ENCODE measurements around the gene EFCAB8.

The EFCAB8 gene

DNA sequence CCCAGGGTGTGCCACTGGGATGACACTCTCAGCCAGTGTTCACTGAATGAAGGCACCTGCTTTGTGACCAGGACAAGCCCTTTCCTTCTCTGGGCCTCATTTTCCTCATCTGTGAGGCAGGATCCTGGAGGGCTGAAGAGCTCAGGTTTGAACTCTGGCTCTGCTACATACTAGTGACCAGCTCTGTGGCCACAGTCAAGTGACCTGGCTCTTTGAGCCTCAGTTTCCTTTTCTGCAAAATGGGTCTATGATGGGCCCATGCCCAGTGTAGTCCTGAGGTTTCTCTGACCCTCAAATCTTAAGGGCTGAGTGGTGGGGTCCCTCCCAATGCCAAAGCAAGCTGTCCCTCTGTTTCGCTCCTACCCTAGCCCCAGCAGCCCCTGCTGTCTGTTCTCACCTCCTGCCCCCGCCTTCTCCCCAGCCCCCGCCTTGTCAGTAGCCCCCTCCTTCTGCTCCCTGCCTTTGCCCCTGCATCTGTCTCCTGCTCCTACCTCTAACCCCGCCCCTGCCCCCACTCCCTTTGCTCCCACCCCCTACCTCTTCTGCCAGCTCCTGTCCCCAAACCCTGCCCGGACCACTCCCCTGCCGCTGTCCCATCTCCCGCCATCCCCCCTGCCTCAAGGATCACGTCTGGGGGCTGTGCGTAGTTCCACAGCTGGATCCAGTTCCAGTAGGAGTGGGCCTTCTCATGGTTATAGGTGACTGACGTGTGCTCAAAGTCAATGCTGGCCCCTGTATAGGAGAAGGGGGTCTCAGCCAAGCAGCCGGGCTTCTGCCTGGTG is 128.5 kb downstream of the EFCAB8 start:
- no peak for DNase-seq (ENCODE audit: low spot score)

DNA sequence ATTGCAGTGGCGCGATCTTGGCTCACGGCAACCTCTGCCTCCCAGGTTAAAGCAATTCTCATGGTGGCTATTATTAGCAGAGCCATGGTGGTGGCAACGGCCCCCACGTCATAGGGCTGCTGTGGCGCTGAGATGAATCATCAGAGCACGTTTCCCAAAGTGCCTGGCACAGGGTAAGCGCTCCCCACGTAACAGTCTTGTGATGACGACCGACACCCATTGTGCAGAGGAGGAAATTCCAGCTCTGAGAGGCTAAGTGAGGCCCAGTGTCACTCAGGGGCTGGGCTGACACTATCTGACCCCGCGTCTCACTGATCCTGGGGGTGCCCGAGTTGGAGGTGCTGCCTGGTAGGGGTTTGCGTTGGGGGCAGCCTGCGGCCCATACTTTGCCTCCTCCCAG is 129.3 kb downstream of the EFCAB8 start:
- DNase-seq (ENCODE audit: low spot score): no peak

DNA sequence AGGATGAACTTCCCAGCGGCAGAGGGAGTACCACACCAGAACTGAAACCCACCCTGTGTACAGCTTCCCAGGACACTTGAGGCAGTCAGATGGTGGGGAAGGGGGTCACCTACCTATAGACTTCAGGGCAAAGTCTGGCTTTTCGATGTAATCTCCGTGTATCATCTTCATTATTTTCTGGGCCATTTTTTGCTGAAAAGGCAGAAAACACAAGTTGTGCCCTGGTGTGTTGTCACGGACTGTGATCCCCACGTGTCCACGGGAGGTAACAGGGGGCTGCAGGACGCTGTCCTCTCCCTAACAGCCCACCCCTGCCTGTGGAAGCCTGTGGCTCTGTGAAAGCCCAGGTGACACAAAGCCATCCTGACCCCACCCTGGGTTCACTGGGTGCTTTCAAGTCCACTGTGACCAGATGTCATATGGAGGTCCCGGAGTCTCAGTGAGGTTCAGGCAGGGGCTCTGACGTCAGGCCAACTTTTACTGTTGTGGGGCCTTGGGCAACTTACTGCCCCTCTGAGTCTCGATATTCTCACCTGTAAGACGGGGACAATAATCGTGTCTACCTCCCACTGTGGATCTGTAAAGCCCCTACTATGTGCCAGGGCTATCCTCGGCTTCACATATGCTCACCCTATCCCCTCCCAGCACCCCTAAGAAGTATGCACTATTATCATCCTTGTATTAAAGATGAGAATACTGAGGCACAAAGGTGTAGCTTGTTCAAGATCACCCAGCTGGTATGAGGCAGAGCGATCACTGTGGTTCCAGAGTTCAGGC is 131.0 kb downstream of the EFCAB8 start:
- no peak for DNase-seq (ENCODE audit: low spot score)

DNA sequence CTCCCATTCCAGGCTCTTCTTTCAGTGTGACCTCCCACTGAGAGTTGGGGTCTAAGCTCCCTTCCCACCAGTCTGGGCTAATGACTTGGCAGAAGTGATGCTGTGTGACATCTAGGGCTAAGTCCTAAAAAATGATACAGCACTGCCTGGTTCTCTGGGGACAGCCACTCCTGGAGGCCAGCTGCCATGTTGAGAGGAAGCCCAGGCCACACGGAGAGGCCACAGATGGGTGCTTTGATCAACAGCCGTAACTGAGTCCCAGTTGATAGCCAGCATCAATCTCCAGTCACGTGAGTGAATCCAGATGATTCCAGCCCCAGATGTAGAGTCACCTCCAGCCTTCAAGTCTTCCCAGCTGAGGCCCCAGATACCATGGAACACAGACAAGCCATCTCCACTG is 131.7 kb downstream of the EFCAB8 start:
- DNase-seq (ENCODE audit: low spot score): no peak

DNA sequence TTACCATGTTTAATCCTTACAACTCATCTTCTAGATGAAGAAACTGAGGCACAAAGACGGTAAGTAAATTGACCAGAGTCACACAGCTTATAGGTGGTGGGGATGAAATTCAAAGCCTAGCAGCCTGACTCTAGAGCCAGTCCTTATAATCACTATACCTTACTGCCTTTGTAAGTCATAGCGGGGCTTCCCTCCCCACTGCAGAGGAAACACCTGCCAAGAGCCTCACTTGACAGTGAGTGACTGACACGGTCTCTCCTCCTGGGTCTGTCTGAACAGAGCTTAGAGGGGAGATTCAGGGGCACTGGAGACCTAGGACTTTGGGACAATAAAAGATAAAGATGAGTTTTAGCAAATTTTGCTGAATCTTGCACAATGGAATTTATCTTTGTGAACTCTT is 132.7 kb downstream of the EFCAB8 start:
- DNase-seq (ENCODE audit: low spot score): no peak

DNA sequence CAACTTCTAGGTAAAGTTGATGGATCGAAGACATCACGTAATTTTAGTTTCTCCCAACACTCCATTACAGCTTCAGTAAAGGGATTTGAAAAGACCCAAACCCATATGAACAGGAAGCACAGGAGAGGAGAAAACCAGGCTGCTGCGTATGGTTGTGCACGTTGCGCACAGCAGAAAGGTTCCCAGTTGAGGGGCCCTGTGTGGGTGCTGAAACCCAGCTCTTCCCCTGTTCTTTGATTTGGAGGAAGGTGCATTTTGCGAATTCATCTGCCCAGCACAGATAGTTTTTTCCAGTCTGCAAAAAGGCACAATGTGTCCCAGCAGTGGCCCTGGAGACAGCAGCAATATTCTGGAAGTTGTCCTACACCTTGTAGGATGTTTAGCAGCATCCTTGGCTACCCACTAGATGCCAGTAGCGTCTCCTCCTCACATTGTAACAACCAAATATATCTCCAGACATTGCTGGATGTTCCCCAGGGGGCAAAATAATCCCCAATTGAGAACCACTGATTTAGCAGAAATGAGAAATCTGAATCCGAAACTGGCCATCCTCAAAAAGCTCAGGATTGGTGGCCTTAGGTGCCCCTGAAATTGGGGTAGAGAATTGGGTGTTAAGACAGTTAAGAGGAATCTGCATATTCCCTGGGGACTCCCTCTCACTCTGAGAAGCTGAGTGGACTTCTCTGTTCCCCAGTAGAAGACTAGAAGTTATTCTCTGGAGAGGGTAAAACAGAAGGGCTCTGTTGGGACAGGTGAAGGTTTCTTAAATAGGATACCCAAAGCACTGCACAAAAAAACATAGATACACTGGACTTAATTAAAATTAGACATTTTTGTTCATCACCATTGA is 133.3 kb downstream of the EFCAB8 start:
- no peak for DNase-seq (ENCODE audit: low spot score)

DNA sequence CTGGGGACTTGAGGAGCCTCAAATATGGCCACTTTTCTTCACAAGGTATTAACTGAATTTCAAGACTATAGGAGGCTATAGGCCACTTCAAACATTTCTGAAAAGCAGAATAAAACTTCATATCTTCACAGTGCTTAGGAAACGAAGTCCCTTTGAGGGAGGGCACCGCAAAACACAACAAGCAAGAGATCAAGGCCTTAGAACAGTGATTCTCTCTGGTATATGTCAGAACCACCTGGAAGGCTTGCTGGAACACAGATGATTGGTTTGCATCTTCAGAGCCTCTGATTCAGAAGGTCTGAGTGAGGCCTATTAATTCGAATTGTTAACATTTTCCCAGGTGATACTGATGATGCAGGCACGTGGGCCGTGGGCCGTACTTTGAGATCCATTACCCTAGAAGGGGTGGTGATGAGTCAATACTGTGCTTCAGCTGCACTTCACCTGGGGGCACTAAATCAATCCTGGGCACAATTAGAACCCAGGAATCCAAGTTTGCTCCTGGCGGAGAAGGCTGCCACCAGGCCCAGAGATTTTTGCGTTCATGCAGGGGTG is 134.8 kb downstream of the EFCAB8 start:
- DNase-seq (ENCODE audit: low spot score): no peak

DNA sequence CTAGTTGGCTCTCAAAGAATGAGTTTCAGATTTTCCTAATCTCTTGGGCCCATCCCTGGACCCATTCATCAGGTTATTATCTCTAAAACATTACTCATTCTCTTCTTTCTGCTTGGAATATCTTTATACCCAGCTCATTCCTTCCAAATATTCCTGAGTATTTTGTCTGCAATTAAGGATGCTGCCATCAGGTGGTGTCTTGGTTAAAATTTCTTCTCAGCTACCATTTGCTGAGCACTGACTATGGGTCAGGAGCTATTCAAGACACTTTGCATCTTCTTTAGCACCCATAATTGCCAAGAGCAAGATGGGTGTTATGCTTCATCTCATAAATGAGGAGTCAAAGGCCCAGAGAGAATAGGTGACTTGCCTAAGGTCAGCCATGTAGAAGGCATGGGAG is 137.1 kb downstream of the EFCAB8 start:
- no peak for DNase-seq (ENCODE audit: low spot score)

DNA sequence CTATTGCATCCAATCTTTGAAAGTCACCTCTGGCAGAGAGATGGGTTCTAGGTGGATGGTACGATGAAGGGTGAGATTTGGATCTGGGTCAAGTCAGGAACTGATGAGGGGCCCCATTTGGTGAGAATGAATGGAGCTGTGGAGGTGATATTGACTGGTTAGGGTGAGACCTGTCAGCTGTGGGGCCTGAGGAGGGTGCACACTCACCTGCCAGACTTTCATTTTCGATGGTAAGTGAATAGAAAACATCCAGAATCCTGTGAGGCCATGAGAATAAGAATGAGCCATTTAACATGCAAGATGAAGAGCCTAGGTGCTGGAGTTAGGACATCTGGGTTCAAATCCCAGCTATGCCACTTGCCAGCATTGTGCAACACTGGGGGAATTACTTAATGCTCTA is 138.7 kb downstream of the EFCAB8 start:
- no peak for DNase-seq (ENCODE audit: low spot score)

DNA sequence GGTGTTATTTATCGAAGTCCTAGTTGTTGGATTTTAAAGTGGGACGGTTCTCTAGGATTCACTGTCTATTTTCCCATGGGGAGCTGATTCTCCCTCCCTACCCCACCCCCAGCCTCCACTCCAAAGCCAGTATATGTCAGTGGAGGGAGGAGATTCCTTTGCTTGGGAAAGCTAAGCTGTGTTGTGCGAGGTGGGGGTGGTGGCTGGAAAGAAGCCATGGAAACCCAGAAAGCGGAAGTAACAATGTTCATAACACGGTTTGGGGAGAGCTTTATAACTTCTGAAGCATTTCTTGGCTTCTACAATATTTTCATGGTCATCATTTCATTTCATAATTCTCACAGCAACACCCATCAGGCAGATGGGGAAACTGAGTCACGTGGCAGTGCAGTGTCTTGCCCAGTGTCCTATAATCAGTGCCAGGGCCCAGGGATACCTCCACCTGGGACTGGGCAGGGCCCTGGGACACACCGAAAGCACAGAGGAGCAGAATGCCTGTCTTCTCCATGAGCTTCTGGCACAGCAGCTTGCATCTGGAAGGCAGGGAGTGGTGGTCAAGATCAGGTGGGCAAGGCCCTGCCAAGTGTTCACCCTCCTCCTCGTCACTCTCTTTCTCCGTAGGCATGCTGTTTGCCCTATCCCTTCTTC is 141.0 kb downstream of the EFCAB8 start:
- DNase-seq (ENCODE audit: low spot score): no peak

DNA sequence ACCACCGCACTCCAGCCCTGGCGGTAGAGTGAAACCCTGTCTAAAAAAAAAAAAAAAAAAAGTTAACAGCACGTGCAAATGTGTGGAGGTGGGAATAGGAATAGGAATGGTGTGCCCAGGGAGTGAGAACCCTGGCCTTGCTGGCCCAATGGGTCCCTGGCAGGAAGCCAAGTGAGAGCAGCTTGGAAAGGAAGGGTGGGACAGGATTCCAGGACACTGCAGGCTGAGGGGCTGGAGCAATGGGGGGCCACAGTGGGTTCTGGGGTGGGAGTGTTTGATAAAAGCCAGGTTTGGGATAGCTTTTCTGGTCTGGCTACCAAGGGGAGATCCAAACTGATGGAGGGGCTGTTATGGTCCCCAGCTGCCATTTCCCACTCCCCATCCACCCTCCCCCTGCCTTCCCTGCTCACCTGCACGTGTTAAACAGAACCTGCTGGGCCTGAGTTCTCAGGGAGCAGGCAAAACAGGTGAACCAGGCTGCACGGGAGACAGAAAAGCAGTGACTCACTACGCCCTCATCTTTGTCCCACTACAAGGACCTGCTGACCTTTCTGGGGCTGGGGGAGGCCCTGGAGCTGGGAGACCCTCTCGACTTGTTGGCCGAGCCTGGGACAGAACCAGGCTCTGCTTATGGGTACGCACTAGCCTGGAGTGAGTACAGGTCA is 142.2 kb downstream of the EFCAB8 start:
- no peak for DNase-seq (ENCODE audit: low spot score)

DNA sequence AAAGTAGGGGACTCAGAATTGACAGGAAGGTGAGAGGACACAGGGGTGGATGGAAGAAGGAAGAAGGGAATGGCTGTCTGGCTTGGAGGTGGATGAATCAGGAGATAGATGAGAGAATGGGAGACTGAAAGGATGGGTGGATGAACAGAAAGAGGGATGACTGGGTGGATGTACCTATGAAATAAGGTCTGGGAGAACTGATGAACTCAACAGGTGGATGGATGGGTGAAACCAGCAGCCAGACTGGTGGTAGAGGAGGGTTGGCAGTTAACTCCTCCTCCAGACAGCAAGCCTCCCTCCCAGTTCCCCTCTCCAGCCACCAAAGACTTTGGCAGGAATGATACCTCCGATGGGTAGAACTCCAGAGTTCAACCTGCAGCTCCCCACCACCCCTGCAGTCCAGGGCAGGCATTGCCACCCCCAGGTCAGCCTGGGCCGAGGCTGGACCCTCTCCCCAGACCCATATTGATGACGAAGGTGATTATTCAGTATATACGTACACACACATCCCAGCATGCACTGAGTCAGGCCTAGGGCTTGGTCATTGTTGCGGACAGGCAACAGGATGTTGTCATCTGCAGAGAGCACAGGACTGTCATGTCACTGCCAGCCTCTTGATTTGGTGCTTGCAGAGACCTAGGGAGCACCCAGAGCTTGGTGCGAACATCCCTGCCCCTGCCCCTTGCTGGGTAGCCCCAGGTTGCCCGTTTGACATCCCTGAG is 143.5 kb downstream of the EFCAB8 start:
- no peak for DNase-seq (ENCODE audit: low spot score)

DNA sequence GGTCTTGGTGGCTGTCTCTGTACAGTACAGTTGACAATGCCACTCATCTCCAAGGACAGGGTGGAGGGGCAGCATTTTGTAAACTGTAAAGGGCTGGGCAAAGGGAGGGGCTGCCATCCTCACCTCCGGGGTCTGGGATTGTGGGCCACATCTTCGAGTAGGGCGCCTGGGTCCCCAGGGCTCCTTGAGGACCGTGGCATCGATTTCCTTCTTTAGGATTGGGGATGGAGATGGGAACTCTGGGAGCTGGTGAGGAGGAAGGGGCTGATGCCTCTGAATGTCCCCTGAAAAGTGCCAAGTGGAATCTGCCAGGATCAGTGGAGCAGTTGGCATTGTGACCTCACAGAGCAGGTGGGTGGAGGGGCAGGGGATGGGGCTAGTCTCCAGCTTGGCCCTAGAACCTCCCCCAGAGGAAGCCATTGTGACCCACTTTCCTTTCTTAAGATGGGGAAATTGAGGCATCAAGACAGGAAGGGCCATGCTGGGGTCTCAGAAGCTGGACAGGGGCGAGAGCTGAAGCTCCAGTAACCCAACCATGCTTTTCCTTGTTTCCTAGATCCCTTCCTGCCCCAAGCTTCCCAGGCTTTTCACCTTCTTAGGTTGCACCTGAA is 145.5 kb downstream of the EFCAB8 start, which contains the start of gene SUN5:
Gene SUN5, minus strand, starts transcription at position 293 of the 611 bp plus-strand sequence. Its CDS starts 93 bp downstream, at position 200.
- no peak for DNase-seq (ENCODE audit: low spot score)

DNA sequence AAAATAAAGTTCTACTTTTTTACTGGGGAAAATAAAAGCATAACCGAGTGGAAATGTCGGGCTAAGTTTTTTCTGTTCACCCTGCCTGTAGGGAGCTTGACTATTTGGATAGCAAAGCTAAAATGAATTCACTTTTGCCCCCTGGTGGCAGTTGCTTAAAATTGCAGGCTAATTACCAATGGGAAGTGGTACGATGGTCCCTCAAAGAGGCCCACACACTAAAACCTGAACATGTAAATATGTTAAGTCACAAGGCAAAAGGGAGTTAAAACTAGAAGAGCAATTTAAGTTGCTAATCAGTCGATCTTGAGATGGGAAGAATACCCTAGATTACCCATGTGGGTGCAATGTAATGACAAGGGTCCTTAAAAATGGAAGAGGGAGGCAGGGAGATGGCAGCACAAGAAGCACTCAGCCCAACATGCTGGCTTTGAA is 146.4 kb downstream of the EFCAB8 start:
- peak; percentile 47 for DNase-seq (ENCODE audit: low spot score)

DNA sequence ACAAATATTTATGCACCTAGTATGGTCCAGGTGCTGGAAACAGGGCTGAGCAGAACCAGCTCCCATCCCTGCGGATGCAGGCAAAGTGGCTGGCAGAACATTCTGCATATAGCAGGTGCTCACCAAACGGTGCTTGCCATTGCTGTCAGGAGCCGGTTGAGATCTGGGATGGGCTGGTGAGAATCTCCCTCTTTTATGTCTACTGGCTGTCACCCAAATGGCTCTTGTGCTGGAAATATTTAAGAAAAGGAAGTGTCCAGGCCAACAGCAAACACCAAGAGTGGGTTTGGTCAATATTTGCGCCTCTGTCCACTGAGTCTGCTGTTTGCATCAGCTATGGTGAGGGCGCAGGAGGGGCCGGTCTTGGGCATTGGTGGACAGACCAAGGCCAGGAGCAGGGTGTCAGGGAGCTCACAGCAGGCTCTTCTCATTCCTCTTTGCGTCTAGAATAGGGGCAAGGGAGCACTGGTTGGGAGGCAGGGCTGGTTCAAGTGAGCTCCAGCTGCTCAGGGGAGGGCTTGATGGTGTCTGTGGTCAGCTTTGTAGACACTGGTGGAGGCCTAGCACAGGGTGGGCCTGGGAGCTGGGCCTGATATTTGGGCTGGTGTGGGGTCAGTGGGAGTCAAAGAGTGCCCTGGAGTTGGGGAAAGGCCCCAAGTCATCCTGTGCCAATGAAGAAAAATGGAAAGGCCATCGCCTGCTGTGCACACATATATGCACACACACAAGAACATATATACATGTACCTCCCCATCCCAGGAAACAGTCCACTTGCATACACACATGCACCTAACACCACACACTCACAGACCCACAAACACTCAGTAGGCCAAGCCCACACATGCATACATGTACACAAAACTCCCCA is 147.4 kb downstream of the EFCAB8 start:
- DNase-seq (ENCODE audit: low spot score): no peak

DNA sequence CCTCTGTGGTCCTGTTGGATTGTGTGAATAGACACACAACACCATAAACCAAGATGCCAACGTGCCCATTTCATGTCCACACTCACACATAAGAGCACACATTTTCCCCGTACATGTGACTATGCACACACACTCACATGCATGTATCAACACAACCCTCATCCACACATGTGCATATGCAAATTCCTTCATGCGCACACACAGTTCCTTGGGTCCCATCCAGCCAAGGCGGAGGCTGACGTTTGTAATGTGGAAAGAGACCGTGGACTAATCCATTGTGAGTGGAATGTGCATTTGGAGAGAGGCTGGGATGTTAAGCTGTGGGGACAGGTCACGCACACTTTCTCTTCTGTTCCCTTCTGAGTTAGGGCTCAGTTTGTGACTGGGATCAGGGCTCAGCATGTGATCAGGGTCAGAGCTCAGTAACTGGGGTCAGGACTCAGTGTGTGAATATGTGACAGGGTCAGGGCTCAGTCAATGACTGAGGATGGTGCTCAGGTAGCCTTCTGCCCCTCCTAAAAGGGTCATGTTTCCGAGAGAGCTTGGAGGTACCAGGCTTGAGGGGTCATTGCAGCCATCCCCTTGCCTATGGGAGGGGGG is 148.2 kb downstream of the EFCAB8 start:
- no peak for DNase-seq (ENCODE audit: low spot score)

DNA sequence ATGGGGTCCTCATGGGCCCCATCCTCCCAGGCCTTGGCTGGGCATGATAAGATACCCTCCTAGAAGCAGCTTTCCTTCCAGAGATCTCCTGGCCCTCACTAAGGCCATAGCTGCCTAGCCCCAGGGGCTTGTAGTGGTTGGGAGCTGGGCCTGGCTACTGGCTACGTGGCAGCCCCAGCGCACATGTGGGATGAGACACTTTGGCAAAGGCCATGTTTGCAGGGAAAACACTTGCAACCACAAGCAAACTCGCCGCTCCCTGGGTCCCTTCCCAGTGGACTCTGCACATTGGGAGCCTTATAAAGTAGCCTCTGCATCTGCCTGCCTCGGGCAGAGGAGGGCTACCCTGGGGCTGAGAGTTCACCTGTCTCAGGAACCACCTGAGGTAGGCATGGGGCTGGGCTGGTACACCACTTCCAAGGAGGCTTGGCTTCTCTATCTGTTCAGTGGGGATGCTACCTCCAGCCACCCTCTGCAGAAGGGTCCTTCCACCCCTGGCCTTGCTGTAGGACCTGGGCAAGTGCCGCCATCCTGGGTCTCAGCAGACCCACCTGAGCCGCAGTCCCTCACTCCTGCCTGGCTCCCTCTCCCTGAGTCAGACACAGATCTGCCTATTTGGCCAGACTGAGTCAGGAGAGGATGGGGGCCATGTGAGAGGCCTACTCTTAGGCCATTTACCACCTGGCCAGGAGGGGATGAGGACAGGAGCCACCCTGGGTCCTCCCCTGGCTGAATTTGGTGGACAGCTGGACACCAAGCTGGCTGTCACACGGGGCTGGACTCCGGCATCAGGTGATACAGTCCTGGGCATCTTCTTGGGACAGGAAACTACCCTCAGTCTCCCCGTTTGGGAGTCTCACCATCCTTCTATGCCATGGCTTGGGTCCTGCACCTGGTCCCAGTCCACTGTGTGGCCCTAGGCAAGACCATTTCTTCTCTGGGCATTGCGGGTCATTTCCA is 148.9 kb downstream of the EFCAB8 start, which contains the start of gene BPIFB2:
Gene BPIFB2, plus strand, starts transcription at position 329 of the 960 bp plus-strand sequence. CDS start 871 bp downstream, outside the sequence.
- DNase-seq (ENCODE audit: low spot score): no peak

All from HuH-7.5 (cell line).